PFSK-1 (cell line): ENCODE measurements around the gene ANO3.

Experiments
- REST ChIP-seq, 2 experiments: IDR thresholded peaks; 2 replicates each; pipeline versions ENCODE4 v1.6.1 to v1.8.0; 2011 to 2012; ENCODE audit warnings: low read depth in 2 of 2, low read length in 2 of 2, control low read depth in 1 of 2, inconsistent platforms in 1 of 2, mild to moderate bottlenecking in 1 of 2, moderate library complexity in 1 of 2; ENCODE audit not compliant: insufficient read depth in 1 of 2
- TAF1 ChIP-seq: IDR thresholded peaks from 2 replicates; pipeline ENCODE4 v1.6.1; 2012; ENCODE audit warnings: low read length, control low read depth, borderline replicate concordance; ENCODE audit not compliant: insufficient read depth

DNA sequence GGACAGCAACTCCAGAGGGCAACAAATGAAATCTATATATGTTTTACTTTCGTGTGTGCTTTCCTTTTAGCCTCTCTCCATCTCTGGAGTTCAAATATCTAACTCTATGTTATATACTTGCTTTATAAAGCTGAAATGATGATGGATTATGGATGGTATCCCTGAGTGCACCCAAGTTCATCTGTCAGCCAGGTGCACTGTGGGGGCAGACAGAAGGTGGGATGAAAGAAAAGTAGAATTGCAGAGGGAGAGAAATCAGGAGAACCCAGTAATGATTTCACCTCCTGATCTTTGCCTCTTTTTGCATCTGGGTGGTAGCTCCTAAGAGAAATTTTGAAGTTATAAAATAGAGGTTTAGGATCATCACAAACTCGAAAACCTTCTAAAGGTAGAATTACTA is 237.7 kb downstream of the ANO3 start:
- TF ChIP-seq TAF1 (no peak), REST (IDR thresholded peaks at IDR 0.05; ENCODE audit: insufficient read depth in 1 of 2, low read depth in 2 of 2, low read length in 2 of 2) (no peak)
